Spinal cord (tissue), 10 donors: ENCODE data around the gene IRF1. TPM values are rescaled to one million over a fixed set of nuclear protein-coding genes. Genes with fewer than 3 reads are reported as not detected.
A peak's percentile ranks its signal among the peaks of the same experiment; 100 is the strongest.
"Not testable (repeated sequence)": the region's sequence is repeated elsewhere in the genome, so short reads cannot be mapped to it uniquely, and the experiment has no call there.

Experiments
- DNase-seq, 6 donors: peaks; one replicate each; pipeline versions ENCODE4 v3.0.0 to v3.0.0-alpha.2; 2013 to 2015; ENCODE audit warnings: low spot score in 6 of 6, low read depth in 4 of 6
- H3K27ac ChIP-seq: one replicate; pipeline ENCODE4 v1.5.1; 2013; ENCODE audit warnings: low read depth, low read length, control low read depth
- H3K27me3 ChIP-seq: one replicate; pipeline ENCODE4 v1.6.1; 2013; ENCODE audit warnings: low read length; ENCODE audit not compliant: control insufficient read depth, insufficient read depth
- H3K36me3 ChIP-seq: one replicate; pipeline ENCODE4 v1.6.1; 2013; ENCODE audit warnings: low read length; ENCODE audit not compliant: control insufficient read depth, insufficient read depth
- H3K4me1 ChIP-seq: one replicate; pipeline ENCODE4 v1.6.1; 2013; ENCODE audit warnings: low read length; ENCODE audit not compliant: control insufficient read depth, insufficient read depth
- H3K4me3 ChIP-seq: one replicate; pipeline ENCODE4 v1.5.1; 2013; ENCODE audit warnings: low read depth, low read length, control low read depth
- H3K9me3 ChIP-seq: one replicate; pipeline ENCODE4 v1.6.1; 2013; ENCODE audit warnings: low read length; ENCODE audit not compliant: control insufficient read depth, insufficient read depth
- WGBS: methylation state at CpG from one replicate; pipeline ENCODE4 v1.1.5; 2013; ENCODE audit warnings: missing lambda C conversion rate; ENCODE audit not compliant: insufficient coverage; 5-methylcytosine and 5-hydroxymethylcytosine counted together
- polyA plus RNA-seq, 2 donors: library from polyadenylated mRNA; unstranded; fragments of 120-200 nt; gene quantifications; one replicate each; pipeline ENCODE4 v1.2.1, GENCODE V29; 2013; ENCODE audit not compliant: insufficient read length in 2 of 2
- total RNA-seq, 2 donors: library from RNA; depleted of rRNA in 1 of 2; stranded (reverse); fragments of 120-200 nt in 1 of 2; fragments of >200 nt in 1 of 2; gene quantifications; one replicate each; pipeline versions ENCODE4 v1.2.3 to v1.2.4, GENCODE V29; 2013 to 2014
- donor health status: healthy.

Gene IRF1
- total and polyA plus RNA-seq, 4 donors: 5.8 to 8.5 (median 7.4) TPM

DNA sequence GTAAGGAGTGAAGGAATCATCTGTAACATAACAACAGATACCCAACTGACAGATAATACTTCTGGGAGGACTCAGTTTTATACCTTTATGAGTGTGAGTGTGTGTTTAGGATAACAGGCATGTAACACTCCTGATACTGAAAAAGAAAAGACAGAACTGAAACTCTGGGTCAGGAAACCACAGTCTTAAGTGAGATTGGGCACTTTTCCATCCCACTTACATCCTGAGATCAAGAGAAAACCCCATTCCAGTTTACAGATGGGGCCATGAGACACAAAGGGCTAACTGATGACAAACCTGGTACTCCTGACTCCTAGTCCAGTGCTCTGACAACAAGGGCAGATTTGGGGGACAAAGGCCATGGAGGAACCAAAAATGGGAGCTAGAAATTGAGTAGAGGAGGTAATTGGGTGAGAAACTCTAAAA lies 34.7 kb upstream of the IRF1 start:
- Histone ChIP-seq H3K4me3 (no peak overlapping the region), H3K4me1 (peaks cover 6% of the 10 kb centered on the region), H3K36me3 (no peaks in the 10 kb centered on the region), H3K9me3 (peaks cover 4% of the 10 kb centered on the region), H3K27me3 (no peaks in the 10 kb centered on the region), H3K27ac (no peak overlapping the region)
- DNase-seq: no peak

DNA sequence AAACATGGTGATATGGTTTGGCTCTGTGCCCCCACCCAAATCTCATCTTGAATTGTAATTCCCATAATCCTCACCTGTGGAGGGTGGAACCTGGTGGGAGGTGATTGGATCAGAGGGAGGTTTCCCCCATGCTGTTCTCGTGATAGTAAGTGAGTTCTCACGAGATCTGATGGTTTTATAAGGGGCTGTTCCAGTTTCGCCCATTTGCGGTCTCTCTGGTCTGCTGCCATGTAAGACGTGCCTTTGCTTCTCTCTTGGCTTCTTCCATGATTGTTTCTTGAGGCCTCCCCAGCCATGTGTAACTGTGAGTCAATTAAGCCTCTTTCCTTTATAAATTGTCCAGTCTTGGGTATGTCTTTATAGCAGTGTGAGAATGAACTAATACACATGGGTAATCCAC lies 34.3 kb upstream of the IRF1 start:
- not testable (repeated sequence) for H3K4me3 ChIP-seq, H3K9me3 ChIP-seq

DNA sequence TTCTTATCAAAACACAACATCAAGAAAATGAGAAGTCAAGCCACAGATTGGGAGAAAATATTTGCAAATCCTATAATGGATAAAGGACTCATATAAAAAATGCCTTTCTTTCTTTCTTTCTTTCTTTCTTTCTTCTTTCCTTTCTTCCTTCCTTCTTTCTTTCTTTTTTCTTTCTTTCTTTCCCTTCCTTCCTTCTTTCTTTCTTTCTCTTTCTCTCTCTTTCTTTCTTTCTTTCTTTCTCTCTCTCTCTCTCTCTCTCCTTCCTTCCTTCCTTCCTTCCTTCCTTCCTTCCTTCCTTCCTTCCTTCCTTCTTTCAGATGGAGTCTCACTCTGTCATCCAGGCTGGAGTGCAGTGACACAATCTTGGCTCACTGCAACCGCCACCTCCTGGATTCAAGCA lies 31.5 kb upstream of the IRF1 start:
- not testable (repeated sequence) for H3K4me3 ChIP-seq, H3K27ac ChIP-seq, H3K27me3 ChIP-seq, DNase-seq, H3K36me3 ChIP-seq, H3K9me3 ChIP-seq, H3K4me1 ChIP-seq
- 100% methylated on average over 1 of the region's 1 CpG for WGBS

More for the DNA sequence above, 34.3 kb upstream of the IRF1 start:
- WGBS: 88% methylated on average over 5 of the region's 5 CpGs
- H3K36me3 ChIP-seq, H3K27ac ChIP-seq, H3K27me3 ChIP-seq, DNase-seq, H3K4me1 ChIP-seq: not testable (repeated sequence)

DNA sequence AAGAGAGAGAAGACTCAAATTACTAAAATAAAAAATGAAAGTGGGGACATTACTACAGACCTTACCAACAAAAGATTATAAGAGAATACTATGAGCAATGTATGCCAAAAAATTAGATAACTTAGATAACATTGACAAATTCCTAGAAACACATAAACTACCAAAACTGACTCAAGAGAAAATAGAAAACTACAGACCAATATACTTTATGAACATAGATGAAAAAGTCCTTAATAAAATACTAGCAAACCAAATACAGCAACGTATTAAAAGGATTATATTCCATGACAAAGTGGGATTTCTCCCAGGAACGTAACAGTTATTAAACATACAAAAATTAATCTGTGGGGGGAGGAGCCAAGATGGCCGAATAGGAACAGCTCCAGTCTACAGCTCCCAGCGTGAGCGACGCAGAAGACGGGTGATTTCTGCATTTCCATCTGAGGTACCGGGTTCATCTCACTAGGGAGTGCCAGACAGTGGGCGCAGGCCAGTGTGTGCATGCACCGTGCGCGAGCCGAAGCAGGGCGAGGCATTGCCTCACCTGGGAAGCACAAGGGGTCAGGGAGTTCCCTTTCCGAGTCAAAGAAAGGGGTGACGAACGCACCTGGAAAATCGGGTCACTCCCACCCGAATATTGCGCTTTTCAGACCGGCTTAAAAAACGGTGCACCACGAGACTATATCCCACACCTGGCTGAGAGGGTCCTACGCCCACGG lies 23.2 kb upstream of the IRF1 start:
- no CpG with 5 or more reads among the region's 25 CpGs for WGBS
- H3K27ac ChIP-seq, H3K9me3 ChIP-seq, H3K4me3 ChIP-seq, DNase-seq, H3K36me3 ChIP-seq, H3K4me1 ChIP-seq, H3K27me3 ChIP-seq: not testable (repeated sequence)

DNA sequence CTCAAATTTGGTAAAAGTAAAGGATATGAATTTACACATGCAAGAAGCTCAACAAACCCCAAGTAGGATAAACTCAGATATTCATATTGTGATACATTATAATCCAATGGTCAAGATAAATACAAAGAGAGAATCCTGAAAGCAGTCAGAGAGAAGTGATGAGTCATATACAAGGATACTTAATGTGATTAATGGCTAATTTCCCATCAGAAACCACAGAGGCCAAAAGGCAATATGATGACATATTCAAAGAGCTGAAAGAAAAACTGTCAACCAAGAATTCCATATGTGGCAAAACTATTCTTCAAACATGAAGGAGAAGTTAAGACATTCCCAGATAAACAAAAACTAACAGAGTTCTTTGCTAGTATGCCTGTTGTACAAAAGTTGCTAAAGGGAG lies 19.5 kb upstream of the IRF1 start:
- H3K4me3 ChIP-seq: no peak overlapping the region
- no peak for DNase-seq

DNA sequence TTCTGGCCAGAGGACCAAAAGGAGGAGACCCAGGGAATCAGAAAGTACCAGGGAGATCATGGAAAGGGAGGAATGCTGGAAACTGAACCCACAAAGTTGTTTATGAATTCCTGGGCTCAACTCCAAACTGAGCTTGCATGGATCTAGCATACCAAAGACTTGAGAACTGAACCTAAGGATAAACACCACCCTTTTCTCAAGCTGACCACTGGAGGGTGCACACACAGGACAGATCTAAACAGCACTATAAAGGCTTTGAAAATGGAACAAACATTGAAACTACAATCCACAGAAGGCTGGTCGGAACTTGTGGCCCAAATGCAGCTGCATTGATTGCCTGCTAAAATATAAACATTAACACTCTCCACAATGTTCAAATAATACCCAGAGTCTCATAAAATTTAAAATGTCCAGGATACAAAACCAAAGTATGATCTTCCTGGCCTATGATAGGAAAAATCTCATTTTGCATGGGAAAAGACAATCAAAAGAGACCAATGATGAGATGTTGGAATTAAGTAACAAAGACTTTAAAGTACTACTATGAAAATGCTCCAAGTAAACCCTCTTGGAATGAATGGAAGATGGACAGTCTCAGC lies 15.6 kb upstream of the IRF1 start:
- H3K36me3 ChIP-seq: no peaks in the 10 kb centered on the region
- no peak overlapping the region for H3K4me3 ChIP-seq
- DNase-seq: peak in 2 of 6 donors; percentile 54 to 61
- 25% methylated on average over 1 of the region's 1 CpG for WGBS
- H3K27me3 ChIP-seq: no peaks in the 10 kb centered on the region
- peaks cover 2% of the 10 kb centered on the region for H3K9me3 ChIP-seq
- no peak overlapping the region for H3K27ac ChIP-seq
- H3K4me1 ChIP-seq: peaks cover 13% of the 10 kb centered on the region

More for the DNA sequence above, 19.5 kb upstream of the IRF1 start:
- H3K27ac ChIP-seq: no peak overlapping the region
- no peaks in the 10 kb centered on the region for H3K27me3 ChIP-seq
- no peaks in the 10 kb centered on the region for H3K4me1 ChIP-seq
- no peaks in the 10 kb centered on the region for H3K36me3 ChIP-seq
- peaks cover 6% of the 10 kb centered on the region for H3K9me3 ChIP-seq

DNA sequence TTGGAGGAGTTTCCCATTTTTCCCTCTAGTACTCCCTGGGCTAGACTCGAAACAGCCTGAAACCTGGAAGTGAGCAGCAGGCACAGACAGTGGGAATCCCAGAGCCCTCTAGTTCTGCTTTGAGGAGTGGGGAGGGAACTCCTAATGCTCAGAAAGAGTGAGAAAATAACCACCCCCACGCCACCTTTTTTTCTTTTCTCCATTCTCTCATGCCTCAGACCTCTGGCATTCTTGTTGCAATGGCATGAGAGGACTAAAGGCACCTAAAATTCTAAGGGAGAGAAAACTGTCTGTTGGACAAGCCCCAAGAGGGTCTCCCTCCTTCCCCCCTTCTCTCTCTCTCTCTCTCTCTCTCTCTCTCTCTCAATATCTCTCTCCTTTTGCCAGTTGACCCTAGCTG lies 15.1 kb upstream of the IRF1 start:
- no peak overlapping the region for H3K27ac ChIP-seq
- H3K9me3 ChIP-seq: peaks cover 2% of the 10 kb centered on the region
- no peak overlapping the region for H3K4me3 ChIP-seq
- no peaks in the 10 kb centered on the region for H3K27me3 ChIP-seq
- no peak for DNase-seq
- H3K36me3 ChIP-seq: no peaks in the 10 kb centered on the region
- peaks cover 13% of the 10 kb centered on the region for H3K4me1 ChIP-seq
- no CpG with 5 or more reads among the region's 2 CpGs for WGBS

DNA sequence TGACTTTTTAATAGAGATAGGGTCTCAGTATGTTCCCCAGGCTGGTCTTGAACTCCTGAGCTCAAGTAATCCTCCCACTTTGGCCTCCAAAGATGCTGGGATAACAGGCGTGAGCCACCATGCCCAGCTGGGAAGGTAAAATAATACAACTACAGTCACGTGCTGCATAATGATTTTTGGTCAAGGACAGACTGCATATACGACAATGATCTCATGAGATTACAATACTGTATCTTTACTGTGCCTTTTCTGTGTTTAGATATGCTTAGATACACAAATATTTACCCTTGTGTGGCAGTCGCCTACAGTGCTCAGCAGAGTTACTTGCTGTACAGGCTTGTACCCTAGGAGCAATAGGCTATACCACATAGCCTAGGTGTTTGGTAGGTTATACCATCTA lies 14.2 kb upstream of the IRF1 start:
- WGBS: no CpG with 5 or more reads among the region's 4 CpGs
- no peak for DNase-seq
- Histone ChIP-seq H3K27ac (no peak overlapping the region), H3K4me1 (peaks cover 13% of the 10 kb centered on the region), H3K27me3 (no peaks in the 10 kb centered on the region), H3K4me3 (no peak overlapping the region), H3K36me3 (no peaks in the 10 kb centered on the region), H3K9me3 (no peaks in the 10 kb centered on the region)

DNA sequence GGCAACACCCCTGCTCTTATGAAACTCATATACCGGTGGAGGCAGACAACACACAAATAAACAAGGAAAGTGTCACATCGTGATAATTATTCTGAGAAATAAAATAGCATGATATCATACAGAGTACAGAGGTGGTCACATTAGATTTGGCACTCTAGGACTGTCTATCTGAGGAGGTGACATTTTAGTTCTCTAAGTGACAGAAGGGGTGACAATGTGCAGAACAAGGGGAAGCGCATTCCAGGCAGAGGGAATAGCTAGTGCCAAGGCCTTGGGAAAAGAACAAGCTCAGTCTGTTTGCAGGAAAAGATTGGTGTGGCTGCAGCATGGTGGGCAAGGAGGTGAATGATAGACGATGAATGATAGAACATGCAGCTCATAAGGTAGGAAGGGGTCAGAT lies 12.7 kb upstream of the IRF1 start:
- H3K9me3 ChIP-seq: no peaks in the 10 kb centered on the region
- H3K4me3 ChIP-seq: no peak overlapping the region
- DNase-seq: no peak
- 93% methylated on average over 2 of the region's 4 CpGs for WGBS
- H3K36me3 ChIP-seq: no peaks in the 10 kb centered on the region
- peaks cover 13% of the 10 kb centered on the region for H3K4me1 ChIP-seq
- no peak overlapping the region for H3K27ac ChIP-seq
- no peaks in the 10 kb centered on the region for H3K27me3 ChIP-seq
